H1 (cell line): ENCODE measurements around the gene SLC35F3. TPM values are rescaled to one million over a fixed set of nuclear protein-coding genes. Genes with fewer than 3 reads are reported as not detected.

Experiments
- CTCF ChIA-PET: fragments of 300-600 bp; sonication (Branson Sonifier 250); formaldehyde crosslinking; loops from one replicate; lab custom pipeline; 2021; ENCODE audit not compliant: partially characterized antibody; lab: Charles Lee
- POLR2A ChIA-PET: fragments of 300-600 bp; sonication (Branson Sonifier 250); formaldehyde crosslinking; loops from one replicate; lab custom pipeline; 2021; ENCODE audit warnings: inconsistent platforms; ENCODE audit not compliant: partially characterized antibody; lab: Charles Lee
- DNase-seq, 2 experiments: peaks; one replicate each; pipeline versions ENCODE4 v3.0.0 to v3.0.0-alpha.2; 2010 to 2022; ENCODE audit warnings: low spot score in 2 of 2, low read depth in 1 of 2, mixed read lengths in 1 of 2
- FAIRE-seq: peaks from 2 replicates; lab custom pipeline; 2011; peaks lifted over from hg19 to GRCh38; lab: Jason Lieb, UNC
- H2AFZ ChIP-seq: 2 replicates; pipeline ENCODE4 v1.8.1; 2012; ENCODE audit warnings: low read length, inconsistent platforms
- H2AK5ac ChIP-seq: 2 replicates; pipeline ENCODE4 v1.6.1; 2013; ENCODE audit warnings: low read depth, low read length
- H2BK120ac ChIP-seq: replicated peaks from 2 replicates; pipeline ENCODE3; 2013; ENCODE audit warnings: low read depth, low read length, inconsistent platforms
- H2BK12ac ChIP-seq: 2 replicates; pipeline ENCODE4 v1.6.1; 2013; ENCODE audit warnings: low read depth, low read length
- H2BK15ac ChIP-seq: 2 replicates; pipeline ENCODE4 v1.6.1; 2013; ENCODE audit warnings: low read length
- H2BK20ac ChIP-seq: 2 replicates; pipeline ENCODE4 v1.6.1; 2013; ENCODE audit warnings: low read length
- H2BK5ac ChIP-seq: 2 replicates; pipeline ENCODE4 v1.6.1; 2013; ENCODE audit warnings: low read depth, low read length
- H3K14ac ChIP-seq: 2 replicates; pipeline ENCODE4 v1.6.1; 2013; ENCODE audit warnings: inconsistent platforms; ENCODE audit not compliant: insufficient read length
- H3K18ac ChIP-seq: 2 replicates; pipeline ENCODE4 v1.6.1; 2013; ENCODE audit warnings: low read length; ENCODE audit errors: extremely low read depth
- H3K23ac ChIP-seq: 2 replicates; pipeline ENCODE4 v1.6.1; 2013; ENCODE audit warnings: inconsistent platforms; ENCODE audit not compliant: insufficient read length
- H3K23me2 ChIP-seq: 2 replicates; pipeline ENCODE4 v1.6.1; 2013; ENCODE audit warnings: low read depth, low read length
- H3K27ac ChIP-seq: 2 replicates; pipeline ENCODE4 v1.6.1; 2011; ENCODE audit warnings: low read depth, low read length, inconsistent platforms
- H3K27me3 ChIP-seq, 4 experiments: replicated peaks in 1 of 4; 1 replicate in 1 of 4; 2 replicates in 3 of 4; pipeline versions ENCODE4 v1.6.1 to v1.8.1; 2011 to 2013; ENCODE audit warnings: low read length in 3 of 4, mild to moderate bottlenecking in 3 of 4, inconsistent platforms in 2 of 4, mixed read lengths in 2 of 4, moderate library complexity in 1 of 4; ENCODE audit not compliant: control insufficient read depth in 3 of 4, insufficient read depth in 3 of 4; ENCODE audit errors: extremely low read depth in 1 of 4
- H3K36me3 ChIP-seq, 4 experiments: 2 replicates each; pipeline versions ENCODE4 v1.6.1 to v1.8.1; 2011 to 2013; ENCODE audit warnings: mild to moderate bottlenecking in 4 of 4, low read length in 3 of 4, moderate library complexity in 2 of 4, control low read depth in 1 of 4, inconsistent platforms in 1 of 4; ENCODE audit not compliant: insufficient read depth in 4 of 4, control insufficient read depth in 2 of 4
- H3K4ac ChIP-seq: replicated peaks from 2 replicates; pipeline ENCODE3; 2013; ENCODE audit warnings: low read length, low read depth, mixed read lengths, inconsistent platforms; ENCODE audit not compliant: insufficient read length
- H3K4me1 ChIP-seq, 4 experiments: replicated peaks in 1 of 4; 1 replicate in 1 of 4; 2 replicates in 3 of 4; pipeline versions ENCODE4 v1.6.1 to v1.8.1; 2011 to 2013; ENCODE audit warnings: low read length in 3 of 4, inconsistent platforms in 2 of 4, mixed read lengths in 1 of 4; ENCODE audit not compliant: insufficient read depth in 4 of 4, control insufficient read depth in 3 of 4
- H3K4me2 ChIP-seq, 2 experiments: 2 replicates each; pipeline versions ENCODE4 v1.6.1 to v1.8.1; 2011 to 2013; ENCODE audit warnings: low read depth in 2 of 2, low read length in 2 of 2, control low read depth in 1 of 2, inconsistent platforms in 1 of 2, mild to moderate bottlenecking in 1 of 2; ENCODE audit not compliant: insufficient read depth in 1 of 2
- H3K4me3 ChIP-seq, 4 experiments: fragments of 200-600, 300-600 bp in 1 of 4; sonication (generic), shearing (Covaris generic), sonication (Bioruptor Twin) in 1 of 4; 2 replicates each; pipeline versions ENCODE4 v1.5.1 to v1.8.1; 2011 to 2016; ENCODE audit warnings: low read length in 4 of 4, low read depth in 3 of 4, control low read depth in 2 of 4, inconsistent platforms in 2 of 4, mild to moderate bottlenecking in 2 of 4, mixed read lengths in 1 of 4, moderate library complexity in 1 of 4; ENCODE audit not compliant: insufficient read depth in 2 of 4; ENCODE audit errors: extremely low read depth in 1 of 4
- H3K56ac ChIP-seq: replicated peaks from 2 replicates; pipeline ENCODE3; 2013; ENCODE audit warnings: low read depth, mild to moderate bottlenecking, mixed read lengths, low read length, inconsistent platforms; ENCODE audit not compliant: insufficient read length
- H3K79me1 ChIP-seq: 2 replicates; pipeline ENCODE4 v1.6.1; 2013; ENCODE audit warnings: low read depth, low read length, control low read depth
- H3K79me2 ChIP-seq, 2 experiments: 2 replicates each; pipeline versions ENCODE4 v1.6.1 to v1.8.1; 2012 to 2013; ENCODE audit warnings: low read length in 2 of 2, mild to moderate bottlenecking in 2 of 2, inconsistent platforms in 1 of 2; ENCODE audit not compliant: insufficient read depth in 2 of 2, control insufficient read depth in 1 of 2
- H3K9ac ChIP-seq, 4 experiments: replicated peaks in 1 of 4; 1 replicate in 1 of 4; 2 replicates in 3 of 4; pipeline versions ENCODE4 v1.6.1 to v1.8.1; 2011 to 2013; ENCODE audit warnings: low read depth in 3 of 4, low read length in 3 of 4, control low read depth in 2 of 4, mild to moderate bottlenecking in 2 of 4, moderate library complexity in 2 of 4, inconsistent platforms in 1 of 4; ENCODE audit errors: extremely low read depth in 1 of 4
- H3K9me3 ChIP-seq, 2 experiments: 2 replicates each; pipeline versions ENCODE4 v1.6.1 to v1.8.1; 2012 to 2013; ENCODE audit warnings: mild to moderate bottlenecking in 2 of 2, moderate library complexity in 2 of 2, control low read depth in 1 of 2, inconsistent platforms in 1 of 2, low read depth in 1 of 2, low read length in 1 of 2, mixed read lengths in 1 of 2; ENCODE audit not compliant: insufficient read depth in 2 of 2
- H4K20me1 ChIP-seq, 2 experiments: replicated peaks in 1 of 2; 2 replicates each; pipeline versions ENCODE3 to v1.8.1; 2011 to 2013; ENCODE audit warnings: inconsistent platforms in 2 of 2, low read length in 2 of 2, mild to moderate bottlenecking in 1 of 2; ENCODE audit not compliant: insufficient read depth in 2 of 2, control insufficient read depth in 1 of 2
- H4K5ac ChIP-seq: 2 replicates; pipeline ENCODE4 v1.6.1; 2013; ENCODE audit warnings: low read length, low read depth, mixed read lengths, inconsistent platforms; ENCODE audit not compliant: insufficient read length
- H4K8ac ChIP-seq: 2 replicates; pipeline ENCODE4 v1.8.0; 2013; ENCODE audit warnings: mild to moderate bottlenecking, moderate library complexity, low read length, inconsistent platforms; ENCODE audit not compliant: insufficient read depth; ENCODE audit errors: extremely low read depth
- H4K91ac ChIP-seq: replicated peaks from 2 replicates; pipeline ENCODE3; 2013; ENCODE audit warnings: low read length, mixed read lengths, inconsistent platforms; ENCODE audit not compliant: insufficient read length
- GABPA ChIP-seq: IDR thresholded peaks from 2 replicates; pipeline ENCODE4 v1.6.1; 2011; ENCODE audit warnings: mild to moderate bottlenecking, low read length, moderate library complexity, borderline replicate concordance; ENCODE audit not compliant: insufficient read depth
- KDM4A ChIP-seq: IDR thresholded peaks from one replicate; pipeline ENCODE4 v1.7.1; 2012; ENCODE audit warnings: low read depth, mild to moderate bottlenecking, moderate library complexity, low read length, inconsistent platforms; ENCODE audit not compliant: severe bottlenecking
- WGBS, 2 experiments: shearing (Covaris generic) in 1 of 2; methylation state at CpG; one replicate each; pipeline versions ENCODE4 v1.1.6 to v1.1.7; 2013 to 2015; ENCODE audit warnings: low lambda C conversion rate in 2 of 2, mixed read lengths in 2 of 2, inconsistent platforms in 1 of 2, low coverage in 1 of 2, missing lambda C conversion rate in 1 of 2; ENCODE audit not compliant: insufficient replicate concordance in 2 of 2, insufficient coverage in 1 of 2, insufficient read length in 1 of 2; ENCODE audit errors: extremely low coverage in 1 of 2, missing lambda C conversion rate in 1 of 2; 5-methylcytosine and 5-hydroxymethylcytosine counted together
- polyA plus RNA-seq, 7 experiments: library from polyadenylated mRNA; depleted of rRNA in 3 of 7; stranded (reverse) in 5 of 7; unstranded in 2 of 7; fragments of >200 nt in 5 of 7; fragments of 200-250 nt in 2 of 7; gene quantifications; 1 replicate in 5 of 7; 2 replicates in 1 of 7; 4 replicates in 1 of 7; pipeline versions ENCODE4 v1.2.1 to v1.2.3, GENCODE V29; 2011 to 2013; ENCODE audit warnings: missing spikeins in 2 of 7, mixed read lengths in 2 of 7
- total RNA-seq: library from RNA; stranded (reverse); fragmentation: NEBNext Ultra II Directional; extraction: Animal tissue kit (Norgen Biotek cat#: 25700); gene quantifications from 2 replicates; pipeline ENCODE4 v1.2.1, GENCODE V29; 2021

Gene SLC35F3
- total and polyA plus RNA-seq, 2 of the 8 experiments (the other 6 are each of a cell fraction or from before 2014, with no cell fraction given), result 0.78 to 1.2 TPM

- Histone ChIP-seq H3K14ac (no peak overlapping the region), H3K56ac (no peak overlapping the region), H3K27ac (no peak overlapping the region), H3K4me1 (peaks cover 0 to 6% (median 2%) of the 10 kb centered on the region in 4 experiments; a peak in 2 of 7 replicates), H2BK120ac (no peak overlapping the region), H3K9me3 (no peaks in the 10 kb centered on the region), H3K23me2 (no peaks in the 10 kb centered on the region), H3K79me1 (no peaks in the 10 kb centered on the region), H3K9ac (no peak overlapping the region), H2BK15ac (no peak overlapping the region), H3K79me2 (no peaks in the 10 kb centered on the region), H4K5ac (no peak overlapping the region), H4K8ac (no peak overlapping the region), H3K4me2 (no peak overlapping the region), H3K18ac (no peak overlapping the region), H3K4me3 (no peak overlapping the region), H2BK5ac (no peak overlapping the region), H3K23ac (no peak overlapping the region), H2AK5ac (no peak overlapping the region), H4K91ac (no peak overlapping the region), H3K4ac (no peak overlapping the region), H2BK20ac (no peak overlapping the region), H3K36me3 (no peaks in the 10 kb centered on the region), H2AFZ (no peak overlapping the region), H2BK12ac (no peak overlapping the region), H3K27me3 (no peaks in the 10 kb centered on the region), H4K20me1 (peaks cover 0 to 2% of the 10 kb centered on the region in 2 experiments)
- CTCF ChIA-PET, result interaction anchor here (9.7 kb wide), 1 partner anchor 9 kb away, joined by 146 read pairs; no protein-coding TSS in a partner anchor
- FAIRE-seq (no peak), DNase-seq (no peak)
- no peak for TF ChIP-seq GABPA
- TF ChIP-seq KDM4A, result no peak
- WGBS, 2 experiments, result 89% methylated on average over 3 of the region's 3 CpGs; no CpG with 5 or more reads in 1 of the 2 experiments
- POLR2A ChIA-PET, result no interaction called here
Measured at GRCh38 chr1:234315588-234315987, 411.1 kb downstream of the SLC35F3 start.
